ENCODE measurements around the gene NIPAL4.

Gene NIPAL4

GRCh38 chr5:157520911-157521703 is 61.1 kb downstream of the NIPAL4 start:
- no peak for TF ChIP-seq CTCF (IDR thresholded peaks at IDR 0.05; ENCODE audit: insufficient read depth, low read length)
- TF ChIP-seq SPI1 (IDR thresholded peaks at IDR 0.05; ENCODE audit: borderline replicate concordance, low read depth), result no peak
- no peak for TF ChIP-seq GABPA (IDR thresholded peaks at IDR 0.05; ENCODE audit: low read depth)
- TF ChIP-seq REST (IDR thresholded peaks at IDR 0.05; ENCODE audit: insufficient replicate concordance, low read depth), result no peak
- TF ChIP-seq POLR2AphosphoS5 (IDR thresholded peaks at IDR 0.05; ENCODE audit: low read depth), result no peak
- H3K27me3 ChIP-seq (ENCODE audit: insufficient read depth, poor library complexity, severe bottlenecking), result no peaks in the 10 kb centered on the region
- DNase-seq (ENCODE audit: low read depth in 1 of 2, low spot score in 1 of 2), result no peak
- no peak overlapping the region for H3K27ac ChIP-seq (replicated peaks)
- H3K4me3 ChIP-seq (replicated peaks; ENCODE audit: insufficient read depth, low read length), result no peak overlapping the region

- TF ChIP-seq CTCF (IDR thresholded peaks at IDR 0.05; ENCODE audit: insufficient read depth, low read length), result no peak
- TF ChIP-seq REST (IDR thresholded peaks at IDR 0.05; ENCODE audit: insufficient replicate concordance, low read depth), result no peak
- no peak for TF ChIP-seq SPI1 (IDR thresholded peaks at IDR 0.05; ENCODE audit: borderline replicate concordance, low read depth)
- TF ChIP-seq GABPA (IDR thresholded peaks at IDR 0.05; ENCODE audit: low read depth), result no peak
- no peak for TF ChIP-seq POLR2AphosphoS5 (IDR thresholded peaks at IDR 0.05; ENCODE audit: low read depth)
- DNase-seq (ENCODE audit: low read depth in 1 of 2, low spot score in 1 of 2), result no peak
- no peak overlapping the region for H3K4me3 ChIP-seq (replicated peaks; ENCODE audit: insufficient read depth, low read length)
- no peaks in the 10 kb centered on the region for H3K27me3 ChIP-seq (ENCODE audit: insufficient read depth, poor library complexity, severe bottlenecking)
- H3K27ac ChIP-seq (replicated peaks), result no peak overlapping the region
Observed at GRCh38 chr5:157521704-157522029, 61.7 kb downstream of the NIPAL4 start.

GRCh38 chr5:157523976-157524375 is 64.0 kb downstream of the NIPAL4 start:
- Histone ChIP-seq H3K27me3 (ENCODE audit: insufficient read depth, poor library complexity, severe bottlenecking) (no peaks in the 10 kb centered on the region), H3K27ac (replicated peaks) (no peak overlapping the region), H3K4me3 (replicated peaks; ENCODE audit: insufficient read depth, low read length) (no peak overlapping the region)
- no peak for TF ChIP-seq GABPA (IDR thresholded peaks at IDR 0.05; ENCODE audit: low read depth)
- no peak for TF ChIP-seq CTCF (IDR thresholded peaks at IDR 0.05; ENCODE audit: insufficient read depth, low read length)
- TF ChIP-seq SPI1 (IDR thresholded peaks at IDR 0.05; ENCODE audit: borderline replicate concordance, low read depth), result no peak
- TF ChIP-seq REST (IDR thresholded peaks at IDR 0.05; ENCODE audit: insufficient replicate concordance, low read depth), result no peak
- TF ChIP-seq POLR2AphosphoS5 (IDR thresholded peaks at IDR 0.05; ENCODE audit: low read depth), result no peak
- no peak for DNase-seq (ENCODE audit: low read depth in 1 of 2, low spot score in 1 of 2)

Measured in HL-60 (cell line).